Measurements from ENCODE around the gene KRTAP13-3.

- TF ChIP-seq SIN3A (IDR thresholded peaks at IDR 0.05; ENCODE audit: low read depth) (no peak), ZNF274 (IDR thresholded peaks at IDR 0.05; ENCODE audit: low read depth, low read length) (no peak), EZH2phosphoT487 (IDR thresholded peaks at IDR 0.05; ENCODE audit: borderline replicate concordance) (no peak), POLR2AphosphoS5 (IDR thresholded peaks at IDR 0.05; ENCODE audit: low read depth, low read length) (no peak), POLR2A (IDR thresholded peaks at IDR 0.05; ENCODE audit: borderline replicate concordance, extremely low read depth, insufficient read depth, insufficient read length) (no peak), ZBTB33 (IDR thresholded peaks at IDR 0.05; ENCODE audit: extremely low read depth, insufficient replicate concordance, low read length) (no peak)
- TF ChIP-seq, protein P1, sequence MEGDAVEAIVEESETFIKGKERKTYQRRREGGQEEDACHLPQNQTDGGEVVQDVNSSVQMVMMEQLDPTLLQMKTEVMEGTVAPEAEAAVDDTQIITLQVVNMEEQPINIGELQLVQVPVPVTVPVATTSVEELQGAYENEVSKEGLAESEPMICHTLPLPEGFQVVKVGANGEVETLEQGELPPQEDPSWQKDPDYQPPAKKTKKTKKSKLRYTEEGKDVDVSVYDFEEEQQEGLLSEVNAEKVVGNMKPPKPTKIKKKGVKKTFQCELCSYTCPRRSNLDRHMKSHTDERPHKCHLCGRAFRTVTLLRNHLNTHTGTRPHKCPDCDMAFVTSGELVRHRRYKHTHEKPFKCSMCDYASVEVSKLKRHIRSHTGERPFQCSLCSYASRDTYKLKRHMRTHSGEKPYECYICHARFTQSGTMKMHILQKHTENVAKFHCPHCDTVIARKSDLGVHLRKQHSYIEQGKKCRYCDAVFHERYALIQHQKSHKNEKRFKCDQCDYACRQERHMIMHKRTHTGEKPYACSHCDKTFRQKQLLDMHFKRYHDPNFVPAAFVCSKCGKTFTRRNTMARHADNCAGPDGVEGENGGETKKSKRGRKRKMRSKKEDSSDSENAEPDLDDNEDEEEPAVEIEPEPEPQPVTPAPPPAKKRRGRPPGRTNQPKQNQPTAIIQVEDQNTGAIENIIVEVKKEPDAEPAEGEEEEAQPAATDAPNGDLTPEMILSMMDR (IDR thresholded peaks at IDR 0.05 in 2 of 3, conservative IDR thresholded peaks at IDR 0.05 in 1 of 3; ENCODE audit: borderline replicate concordance in 1 of 3, insufficient read depth in 1 of 3, low read depth in 2 of 3, low read length in 2 of 3), result no peak
These were observed 30.0 kb downstream of the KRTAP13-3 start, which contains the start of gene KRTAP13-1 for GRCh38 chr21:30395731-30396130.

All from HCT116 (cell line).